Renal pelvis (tissue), 4 donors: ENCODE data around the gene ZC3H12D. TPM values are rescaled to one million over a fixed set of nuclear protein-coding genes. Genes with fewer than 3 reads are reported as not detected.
"Not testable (repeated sequence)": the region's sequence is repeated elsewhere in the genome, so short reads cannot be mapped to it uniquely, and the experiment has no call there.

ENCODE experiments used
- DNase-seq: peaks from one replicate; pipeline ENCODE4 v3.0.0-alpha.2; 2013
- polyA plus RNA-seq, 3 donors: library from polyadenylated mRNA; unstranded; fragments of 120-200 nt; gene quantifications; one replicate each; pipeline ENCODE4 v1.2.1, GENCODE V29; 2013; ENCODE audit not compliant: insufficient read length in 3 of 3

ZC3H12D gene
- polyA plus RNA-seq, 3 donors: 0.27 to 0.65 (median 0.29) TPM

DNA sequence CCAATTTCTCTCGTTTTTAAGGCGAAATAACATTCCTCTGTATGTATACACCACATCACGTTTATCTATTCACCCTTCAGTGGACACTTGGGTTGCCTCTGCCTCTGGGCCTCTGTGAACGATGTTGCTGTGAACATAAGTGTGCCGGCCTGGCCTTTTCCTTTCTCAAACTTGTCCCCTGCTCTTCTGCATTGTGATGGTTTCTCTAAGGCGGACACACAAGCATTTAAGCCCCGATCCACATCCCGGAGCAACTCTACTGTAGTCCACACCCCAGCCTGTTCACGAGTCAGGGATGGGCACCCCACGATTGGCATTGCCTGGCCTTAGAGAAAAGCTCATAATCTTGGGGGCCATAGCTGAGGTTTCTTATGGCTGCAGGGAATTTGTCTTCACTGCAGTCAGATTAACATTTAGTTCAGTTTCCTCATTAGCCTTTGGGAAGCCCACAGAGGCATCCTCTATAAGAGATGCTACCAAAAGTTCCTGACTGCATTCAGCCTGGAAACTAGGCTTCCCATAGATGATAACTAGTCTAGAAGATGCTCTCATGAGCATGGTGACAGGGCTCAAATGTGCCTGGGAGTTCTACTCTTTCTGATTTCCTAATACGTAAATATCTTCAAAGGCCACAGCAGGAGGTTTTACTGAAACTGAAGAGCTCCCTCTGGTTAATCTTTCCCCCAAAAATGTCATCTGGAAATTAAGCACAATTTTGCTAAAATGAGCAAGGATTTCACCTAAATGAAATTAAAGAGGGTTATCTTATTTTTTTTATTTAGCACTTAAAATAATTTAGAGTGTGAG lies 762 bp downstream of the ZC3H12D start:
- no peak for DNase-seq

GRCh38 chr6:149483334-149483725 lies 1.5 kb downstream of the ZC3H12D start:
- DNase-seq: no peak

- no peak for DNase-seq
Measured at GRCh38 chr6:149482545-149483333, 2.1 kb downstream of the ZC3H12D start.

DNA sequence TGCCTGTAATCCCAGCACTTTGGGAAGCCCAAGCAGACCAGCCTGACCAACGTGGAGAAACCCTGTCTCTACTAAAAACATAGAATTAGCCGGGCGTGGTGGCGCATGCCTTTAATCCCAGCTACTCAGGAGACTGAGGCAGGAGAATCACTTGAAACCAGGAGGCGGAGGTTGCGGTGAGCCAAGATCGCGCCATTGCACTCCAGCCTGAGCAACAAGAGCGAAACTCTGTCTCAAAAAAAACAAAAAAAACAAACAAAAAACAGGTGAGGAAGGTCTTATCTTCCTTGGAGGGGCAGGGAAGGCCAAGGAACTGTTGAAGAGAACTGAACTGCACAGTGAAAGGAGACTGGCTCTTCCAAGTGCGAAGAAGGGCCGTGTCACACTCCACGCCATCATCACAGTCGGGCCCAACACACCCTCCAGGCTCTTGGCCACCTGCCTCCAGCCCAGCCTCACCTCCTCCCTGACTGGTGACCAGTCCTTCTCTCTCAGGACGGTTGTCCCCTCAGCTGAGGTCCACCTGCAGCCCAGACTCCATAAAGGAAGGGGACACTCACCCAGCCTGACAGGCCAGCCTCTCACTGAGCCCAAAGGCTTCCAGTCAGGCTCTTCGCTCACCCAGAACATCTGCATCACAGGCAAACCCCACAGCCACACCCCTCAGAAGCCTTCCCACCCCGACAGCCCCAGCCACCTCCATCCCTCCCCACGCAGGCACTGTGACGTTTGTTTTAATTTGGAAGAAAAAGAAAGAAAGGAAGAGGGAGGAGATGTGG lies 4.1 kb downstream of the ZC3H12D start:
- DNase-seq: no peak

DNA sequence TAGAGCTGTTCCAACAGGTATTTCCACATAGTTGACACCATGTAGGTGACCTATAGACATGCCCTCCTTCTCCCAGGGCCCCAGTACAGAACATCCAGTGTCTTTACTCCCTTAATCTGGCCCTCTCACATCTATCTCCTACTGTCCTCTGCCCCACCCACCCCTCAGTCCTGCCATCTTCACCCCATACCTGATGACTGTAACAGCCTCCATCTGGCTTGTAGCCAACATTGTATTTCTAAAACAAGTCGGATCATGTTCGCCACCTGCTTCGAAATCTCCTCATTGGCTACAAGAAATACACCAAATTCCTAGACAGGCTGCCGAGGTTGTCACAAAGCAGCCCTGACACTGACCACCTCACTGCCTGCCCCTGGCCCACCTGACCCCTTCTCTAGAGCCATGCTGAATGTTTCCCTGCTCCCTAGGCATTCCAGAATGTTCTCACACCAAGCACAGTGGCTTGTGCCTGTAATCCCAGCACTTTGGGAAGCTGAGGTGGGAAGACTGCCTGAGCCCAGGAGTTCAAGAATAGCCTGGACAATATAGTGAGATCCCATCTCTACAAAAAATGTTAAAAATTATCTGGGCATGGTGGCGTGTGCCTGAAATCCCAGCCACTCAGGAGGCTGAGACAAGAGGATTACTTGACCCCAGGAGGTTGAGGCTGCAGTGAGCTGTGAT lies 6.0 kb downstream of the ZC3H12D start:
- DNase-seq: no peak

- no peak for DNase-seq
Measured at GRCh38 chr6:149477544-149477943, 7.3 kb downstream of the ZC3H12D start.

GRCh38 chr6:149476789-149477455 lies 7.9 kb downstream of the ZC3H12D start:
- DNase-seq: no peak

GRCh38 chr6:149474108-149474935 lies 10.5 kb downstream of the ZC3H12D start:
- no peak for DNase-seq

DNA sequence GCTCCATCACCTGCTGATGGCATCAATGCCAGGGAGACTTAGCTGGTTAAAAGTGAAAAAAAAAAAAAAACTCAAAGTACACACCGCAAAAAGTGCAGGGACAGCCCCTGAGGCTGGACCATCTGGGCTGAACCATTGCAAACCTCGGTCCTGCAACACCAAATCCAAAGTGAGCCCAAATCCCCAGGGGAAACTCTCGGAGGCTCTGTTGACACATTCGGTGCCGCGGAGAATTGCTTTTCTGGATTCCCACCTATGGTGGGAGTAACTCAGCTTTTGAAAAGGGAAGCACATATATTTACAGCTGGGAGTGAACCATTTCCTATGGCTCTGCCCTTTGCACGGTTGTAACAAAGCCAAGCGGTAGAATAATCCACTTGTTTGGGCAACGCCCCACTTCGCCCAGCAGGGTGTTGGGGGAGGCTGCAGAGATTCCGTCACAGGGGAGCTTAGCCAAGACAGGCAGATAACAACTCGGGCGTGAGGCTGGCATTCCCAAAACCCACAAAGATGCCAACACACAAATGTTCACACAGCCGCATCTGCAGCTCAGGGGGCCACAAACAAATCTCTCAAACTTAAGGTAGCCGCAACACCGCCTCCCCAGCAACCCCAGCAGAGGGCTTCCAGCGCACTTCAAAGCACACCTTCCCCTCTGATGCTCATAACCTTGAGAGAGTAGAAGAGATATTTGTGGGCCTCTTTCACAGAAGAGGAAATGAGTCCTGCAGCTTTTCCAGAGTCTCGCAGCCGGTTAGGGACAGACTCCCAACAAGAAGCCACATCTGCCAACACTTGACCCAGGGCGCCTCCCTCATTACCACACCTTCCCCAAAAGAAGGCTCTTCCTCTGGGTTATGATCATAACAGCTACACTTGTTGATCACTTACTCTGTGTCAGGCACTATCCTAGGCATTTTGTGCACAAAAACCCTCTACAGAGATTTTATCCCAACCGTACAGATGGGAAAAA lies 11.4 kb downstream of the ZC3H12D start:
- DNase-seq: no peak

- no peak for DNase-seq
Measured at GRCh38 chr6:149472241-149472640, 12.6 kb downstream of the ZC3H12D start.

DNA sequence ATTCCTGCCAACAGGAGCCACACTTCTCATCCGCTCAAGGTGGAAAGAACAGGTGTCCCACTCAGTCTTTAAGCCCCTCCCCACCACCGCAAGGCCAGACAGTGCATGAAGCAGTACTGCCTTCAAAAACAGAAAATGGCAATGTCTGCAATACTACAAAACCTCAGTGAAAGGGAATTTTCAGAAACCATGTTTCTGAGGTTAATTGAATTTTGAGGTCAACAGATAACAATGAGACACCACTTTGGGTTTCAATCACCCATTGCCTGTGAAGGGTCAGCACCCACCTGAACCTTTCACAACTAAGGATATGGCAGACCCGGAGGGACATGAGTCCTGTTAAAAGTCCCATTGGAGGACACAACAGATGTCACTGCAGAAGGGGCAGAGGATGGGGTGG lies 13.0 kb downstream of the ZC3H12D start:
- DNase-seq: no peak

- no peak for DNase-seq
Measured at GRCh38 chr6:149470948-149471347, 13.9 kb downstream of the ZC3H12D start.

DNA sequence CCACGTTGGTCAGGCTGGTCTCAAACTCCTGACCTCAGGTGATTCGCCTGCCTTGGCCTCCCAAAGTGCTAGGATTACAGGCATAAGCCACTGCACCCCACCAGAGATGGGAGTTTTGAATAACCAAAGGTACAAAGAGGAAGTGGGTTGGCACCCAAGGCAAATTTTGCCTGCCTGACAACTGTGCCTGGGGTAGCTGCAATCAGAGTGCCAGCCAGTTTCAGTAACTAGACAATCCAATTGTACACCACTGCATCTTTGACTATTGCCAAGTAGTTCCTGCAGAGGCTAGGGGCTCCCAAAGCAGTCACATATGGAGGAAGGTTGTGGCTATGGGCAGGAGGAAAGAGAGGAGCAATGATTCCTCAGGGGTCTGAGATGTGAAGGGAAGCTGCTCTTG lies 16.6 kb downstream of the ZC3H12D start:
- no peak for DNase-seq

GRCh38 chr6:149467265-149467664 lies 17.5 kb downstream of the ZC3H12D start:
- no peak for DNase-seq

GRCh38 chr6:149464411-149464810 lies 20.4 kb downstream of the ZC3H12D start:
- DNase-seq: no peak

GRCh38 chr6:149463781-149464180 lies 21.0 kb downstream of the ZC3H12D start:
- no peak for DNase-seq

DNA sequence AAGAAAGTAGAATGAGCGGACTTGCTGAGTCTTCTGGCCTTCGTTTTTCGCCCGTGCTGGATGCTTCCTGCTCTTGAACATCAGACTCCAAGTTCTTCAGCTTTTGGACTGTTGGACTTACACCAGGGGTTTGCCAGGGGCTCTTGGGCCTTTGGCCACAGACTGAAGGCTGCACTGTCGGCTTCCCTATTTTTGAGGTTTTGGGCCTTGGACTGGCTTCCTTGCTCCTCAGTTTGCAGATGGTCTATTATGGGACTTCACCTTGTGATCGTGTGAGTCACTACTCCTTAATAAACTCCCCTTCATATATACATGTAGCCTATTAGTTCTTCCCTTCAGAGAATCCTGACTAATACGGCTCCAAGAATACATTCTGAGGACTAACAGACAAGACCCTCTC lies 22.1 kb downstream of the ZC3H12D start:
- DNase-seq: not testable (repeated sequence)

GRCh38 chr6:149461670-149462069 lies 23.1 kb downstream of the ZC3H12D start:
- no peak for DNase-seq

DNA sequence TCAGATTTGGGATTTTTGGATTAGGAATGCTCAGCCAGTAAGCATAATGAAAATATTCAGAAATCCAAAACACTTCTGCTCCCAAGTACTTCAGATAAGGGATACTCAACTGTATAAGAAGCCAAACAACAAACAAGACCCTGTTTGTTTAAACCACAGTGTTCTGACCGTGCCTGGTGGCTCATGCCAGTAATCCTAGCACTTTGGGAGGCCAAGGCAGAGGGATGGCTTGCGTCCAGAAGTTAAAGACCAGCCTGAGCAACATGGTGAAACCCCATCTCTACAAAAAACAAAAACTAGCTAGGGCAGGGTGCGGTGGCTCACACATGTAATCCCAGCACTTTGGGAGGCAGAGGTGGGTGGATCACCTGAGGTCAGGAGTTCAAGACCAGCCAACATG lies 24.6 kb downstream of the ZC3H12D start:
- not testable (repeated sequence) for DNase-seq
